GM18909 (cell line): ENCODE results near the gene HIRIP3.

Experiments used
- ATAC-seq: cut with Tn5 transposase; IDR thresholded peaks from one replicate; pipeline ENCODE4 v1.9.1; 2021; ENCODE audit warnings: mild to moderate bottlenecking; ENCODE audit not compliant: unreplicated experiment, poor library complexity

Gene HIRIP3

GRCh38 chr16:29985271-29985811 lies 10.1 kb downstream of the HIRIP3 start:
- no peak for ATAC-seq

GRCh38 chr16:29984764-29985147 lies 10.7 kb downstream of the HIRIP3 start:
- ATAC-seq: no peak

GRCh38 chr16:29984137-29984763 lies 11.2 kb downstream of the HIRIP3 start:
- ATAC-seq: no peak

- ATAC-seq: no peak
These were observed 11.8 kb downstream of the HIRIP3 start for GRCh38 chr16:29983420-29984136.

DNA sequence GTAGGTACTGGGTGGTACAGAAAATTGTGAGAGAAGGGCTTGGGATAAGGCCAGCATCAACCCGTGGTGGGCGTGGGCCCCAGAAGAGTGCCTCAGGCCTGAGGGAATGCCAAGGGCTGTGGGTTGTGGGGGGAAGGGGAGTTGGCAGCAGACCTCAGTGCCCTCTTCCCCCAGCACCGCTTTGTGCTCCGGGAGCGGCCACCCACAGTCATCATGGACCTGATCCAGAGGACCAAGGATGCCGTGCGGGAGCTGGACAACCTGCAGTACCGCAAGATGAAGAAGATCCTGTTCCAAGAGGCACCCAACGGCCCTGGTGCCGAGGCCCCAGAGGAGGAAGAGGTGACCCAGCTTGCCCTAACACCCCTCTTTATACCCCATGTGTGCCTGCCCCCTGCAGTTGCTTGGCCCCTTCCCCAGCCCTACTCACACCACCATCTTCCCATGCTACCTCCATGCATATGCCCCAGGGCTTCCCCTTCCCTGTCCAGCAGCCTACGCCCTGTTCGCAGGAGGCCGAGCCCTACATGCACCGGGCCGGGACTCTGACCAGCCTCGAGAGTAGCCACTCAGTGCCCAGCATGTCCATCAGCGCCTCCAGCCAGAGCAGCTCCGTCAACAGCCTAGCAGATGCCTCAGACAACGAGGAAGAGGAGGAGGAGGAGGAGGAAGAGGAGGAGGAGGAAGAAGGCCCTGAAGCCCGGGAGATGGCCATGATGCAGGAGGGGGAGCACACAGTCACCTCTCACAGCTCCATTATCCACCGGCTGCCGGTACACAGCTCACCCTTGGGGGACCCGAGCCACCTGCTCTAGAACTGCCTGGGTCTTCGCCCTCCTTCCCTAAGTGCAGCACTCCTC lies 12.6 kb downstream of the HIRIP3 start:
- ATAC-seq: no peak

DNA sequence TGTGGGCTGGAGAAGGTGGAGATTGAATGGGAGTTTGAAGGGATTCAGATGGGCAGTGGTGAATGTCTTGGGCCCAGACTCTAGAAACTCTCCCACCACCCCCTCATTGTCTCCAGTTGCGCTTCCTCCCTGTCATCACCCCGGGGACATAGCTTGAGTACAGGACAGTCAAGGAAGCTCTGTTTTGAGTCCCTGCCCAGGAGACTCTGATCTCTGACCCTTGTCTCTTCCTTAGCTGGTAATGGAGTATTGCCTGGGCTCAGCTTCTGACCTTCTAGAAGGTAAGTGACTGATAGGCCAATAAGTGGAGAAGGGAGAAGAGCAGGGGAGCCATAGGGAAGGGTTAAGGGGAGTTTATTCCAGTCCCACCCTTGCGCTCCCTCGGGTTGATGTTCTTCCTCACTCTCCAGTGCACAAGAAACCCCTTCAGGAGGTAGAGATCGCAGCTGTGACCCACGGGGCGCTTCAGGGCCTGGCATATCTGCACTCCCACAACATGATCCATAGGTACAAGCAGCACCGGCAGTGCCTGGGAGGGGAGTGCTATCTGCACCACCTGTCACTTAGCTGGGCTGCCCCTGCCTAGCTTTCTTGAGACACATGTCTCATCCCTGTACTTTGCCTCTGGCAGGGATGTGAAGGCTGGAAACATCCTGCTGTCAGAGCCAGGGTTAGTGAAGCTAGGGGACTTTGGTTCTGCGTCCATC lies 16.7 kb downstream of the HIRIP3 start:
- no peak for ATAC-seq

DNA sequence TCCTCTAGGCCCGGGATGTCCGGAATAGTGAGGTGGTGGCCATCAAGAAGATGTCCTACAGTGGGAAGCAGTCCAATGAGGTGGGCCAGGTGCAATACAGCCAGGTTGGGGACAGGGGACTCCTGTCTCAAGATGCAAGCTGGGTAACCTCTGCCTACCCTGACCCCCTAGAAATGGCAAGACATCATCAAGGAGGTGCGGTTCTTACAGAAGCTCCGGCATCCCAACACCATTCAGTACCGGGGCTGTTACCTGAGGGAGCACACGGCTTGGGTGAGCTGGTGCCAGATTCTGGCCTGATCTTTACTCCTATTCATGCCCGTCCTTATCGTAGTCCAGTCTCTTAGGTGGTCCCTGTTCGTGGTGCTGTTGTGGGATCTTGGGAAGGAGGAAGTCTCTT lies 17.3 kb downstream of the HIRIP3 start:
- no peak for ATAC-seq

GRCh38 chr16:29977063-29977825 lies 18.2 kb downstream of the HIRIP3 start:
- no peak for ATAC-seq

DNA sequence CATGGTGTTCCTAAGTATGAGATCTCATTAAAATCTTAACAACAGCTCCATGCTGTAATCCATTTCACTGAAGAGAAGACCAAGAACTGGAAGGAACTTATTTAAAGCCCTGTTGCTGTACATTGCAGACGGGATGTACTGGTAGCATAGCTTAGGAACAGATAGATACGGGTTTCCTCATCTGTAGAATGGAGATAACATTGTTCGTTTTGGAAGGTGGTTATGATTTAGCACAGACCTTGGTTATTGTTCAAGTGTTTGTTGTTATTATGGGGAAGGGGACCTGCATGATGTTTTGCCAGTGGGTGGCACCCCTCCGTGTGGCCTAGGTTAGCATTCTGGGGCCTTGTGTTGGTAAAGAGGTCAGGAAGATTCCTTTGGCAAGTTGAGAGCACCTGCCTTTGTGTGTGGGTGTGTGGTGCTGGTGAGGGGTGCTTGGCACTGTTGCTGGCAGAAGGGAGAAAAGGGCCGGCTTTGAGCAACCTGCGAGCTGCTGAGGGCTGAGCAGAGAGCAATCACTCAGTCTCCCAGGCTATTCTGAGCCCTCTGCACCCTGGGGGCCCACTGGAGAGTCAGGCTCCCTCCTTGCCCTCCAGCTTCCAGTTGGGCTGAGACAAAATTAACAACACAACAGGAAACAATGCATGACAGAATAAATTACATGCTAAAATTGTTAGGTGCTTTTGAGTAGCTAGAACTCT lies 19.5 kb downstream of the HIRIP3 start:
- no peak for ATAC-seq

DNA sequence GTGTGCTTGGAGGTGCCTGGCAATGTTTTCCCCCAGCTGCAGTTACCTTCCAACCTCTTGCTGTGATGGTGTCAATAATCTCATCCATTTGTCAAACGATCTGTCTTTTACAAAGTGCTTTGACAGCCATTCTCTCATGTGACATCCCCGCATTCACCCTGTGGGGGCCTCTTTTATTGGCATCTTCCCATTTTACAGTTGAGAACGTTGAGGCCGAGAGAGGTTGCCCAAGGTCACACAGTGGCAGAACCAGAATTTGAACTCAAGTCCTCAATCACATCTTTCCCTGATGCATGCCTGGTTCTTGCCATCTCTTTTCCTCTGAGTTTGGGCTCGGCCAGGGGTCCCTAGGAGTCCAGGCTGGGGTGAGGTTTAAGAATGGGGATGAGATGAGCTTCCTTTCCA lies 20.3 kb downstream of the HIRIP3 start:
- no peak for ATAC-seq

- ATAC-seq: no peak
These were observed 20.9 kb downstream of the HIRIP3 start for GRCh38 chr16:29974291-29975133.

DNA sequence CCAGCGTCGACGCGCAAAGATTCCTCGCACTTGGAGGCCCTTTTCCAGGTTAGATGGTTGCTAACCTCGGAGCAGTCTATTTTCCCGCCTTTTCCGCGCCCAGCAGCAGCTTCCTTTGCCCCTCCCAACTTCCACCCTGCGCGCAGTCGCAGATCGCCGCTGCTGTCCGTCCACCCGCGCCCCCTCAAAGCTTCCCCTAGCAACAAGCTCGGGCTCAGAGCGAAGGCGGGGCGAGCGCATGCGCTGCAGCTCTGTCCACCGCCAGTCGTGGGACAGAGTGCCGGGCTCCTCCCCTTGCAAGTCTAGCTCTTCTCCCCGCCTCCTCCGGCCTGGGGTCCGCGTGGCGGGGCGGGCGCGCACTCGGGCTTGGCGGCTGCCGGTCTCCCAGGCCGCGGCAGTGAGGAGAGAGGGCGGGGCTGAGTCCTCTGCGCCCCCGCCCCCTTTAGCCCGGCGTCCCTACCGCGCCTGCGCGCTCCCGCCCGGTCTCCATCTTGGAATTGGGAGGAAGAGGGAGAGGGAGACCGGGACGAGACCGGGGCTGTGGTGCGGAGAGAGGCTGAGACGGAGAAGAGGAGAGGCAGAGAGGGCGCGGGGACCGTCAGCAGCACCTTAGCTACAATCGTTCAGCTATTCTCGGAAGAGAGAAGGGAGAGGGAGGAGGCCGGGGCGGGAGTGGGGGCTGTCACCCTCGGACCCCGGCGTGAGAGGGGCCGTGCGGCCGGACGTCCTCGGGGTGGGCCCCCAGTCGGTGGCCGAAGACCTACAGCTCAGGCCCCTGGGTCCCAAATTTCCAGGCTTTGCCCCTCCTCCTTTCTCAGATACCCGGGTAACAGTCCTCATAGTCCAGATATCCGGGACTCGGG lies 21.8 kb downstream of the HIRIP3 start, which contains the start of gene TAOK2:
Gene TAOK2, plus strand, starts transcription at position 485 of the 863 bp plus-strand sequence. CDS start 3,905 bp downstream, outside the sequence.
- peak; percentile 93 for ATAC-seq

DNA sequence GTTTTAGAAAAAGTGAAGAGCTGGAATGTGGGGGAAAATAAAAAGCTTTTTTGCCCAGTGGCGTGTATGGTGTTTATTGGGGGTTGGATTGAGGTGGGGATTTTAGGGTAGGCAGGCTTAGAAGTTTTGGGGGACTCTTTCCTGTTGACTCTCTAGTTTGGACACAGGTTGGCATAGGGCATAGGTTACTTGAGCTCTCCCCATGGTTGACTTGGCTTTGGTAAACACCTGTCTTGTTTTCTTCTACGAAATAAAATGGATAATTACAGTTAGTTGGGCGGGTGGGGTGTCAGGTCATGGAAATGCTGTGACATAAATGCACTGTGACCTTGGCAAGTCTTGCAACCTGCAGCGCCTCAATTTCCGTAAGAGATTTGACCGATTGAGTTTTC lies 22.4 kb downstream of the HIRIP3 start:
- ATAC-seq: no peak

GRCh38 chr16:29972500-29972899 lies 22.9 kb downstream of the HIRIP3 start:
- no peak for ATAC-seq

GRCh38 chr16:29971304-29971703 lies 24.1 kb downstream of the HIRIP3 start:
- ATAC-seq: no peak

GRCh38 chr16:29968205-29968604 lies 27.2 kb downstream of the HIRIP3 start:
- ATAC-seq: no peak
